ENCODE measurements around the gene CCR2. TPM values are rescaled to one million over a fixed set of nuclear protein-coding genes. Genes with fewer than 3 reads are reported as not detected.
"Not testable (repeated sequence)": the region's sequence is repeated elsewhere in the genome, so short reads cannot be mapped to it uniquely, and the experiment has no call there.

Gene CCR2
- total RNA-seq, 2 experiments from 2014 or later, result 52.5 to 53.0 TPM

DNA sequence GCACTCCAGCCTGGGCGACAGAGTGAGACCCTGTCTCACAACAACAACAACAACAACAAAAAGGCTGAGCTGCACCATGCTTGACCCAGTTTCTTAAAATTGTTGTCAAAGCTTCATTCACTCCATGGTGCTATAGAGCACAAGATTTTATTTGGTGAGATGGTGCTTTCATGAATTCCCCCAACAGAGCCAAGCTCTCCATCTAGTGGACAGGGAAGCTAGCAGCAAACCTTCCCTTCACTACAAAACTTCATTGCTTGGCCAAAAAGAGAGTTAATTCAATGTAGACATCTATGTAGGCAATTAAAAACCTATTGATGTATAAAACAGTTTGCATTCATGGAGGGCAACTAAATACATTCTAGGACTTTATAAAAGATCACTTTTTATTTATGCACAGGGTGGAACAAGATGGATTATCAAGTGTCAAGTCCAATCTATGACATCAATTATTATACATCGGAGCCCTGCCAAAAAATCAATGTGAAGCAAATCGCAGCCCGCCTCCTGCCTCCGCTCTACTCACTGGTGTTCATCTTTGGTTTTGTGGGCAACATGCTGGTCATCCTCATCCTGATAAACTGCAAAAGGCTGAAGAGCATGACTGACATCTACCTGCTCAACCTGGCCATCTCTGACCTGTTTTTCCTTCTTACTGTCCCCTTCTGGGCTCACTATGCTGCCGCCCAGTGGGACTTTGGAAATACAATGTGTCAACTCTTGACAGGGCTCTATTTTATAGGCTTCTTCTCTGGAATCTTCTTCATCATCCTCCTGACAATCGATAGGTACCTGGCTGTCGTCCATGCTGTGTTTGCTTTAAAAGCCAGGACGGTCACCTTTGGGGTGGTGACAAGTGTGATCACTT is 18.8 kb downstream of the CCR2 start:
- peak overlapping the region; percentile 70 for H3K4me3 Mint-ChIP-seq
- ATAC-seq (ENCODE audit: low read depth) (peak; percentile 51), DNase-seq (no peak)
- peaks cover 32% of the 10 kb centered on the region for H3K36me3 Mint-ChIP-seq
- peaks cover 77% of the 10 kb centered on the region for H3K4me1 Mint-ChIP-seq
- POLR2A ChIA-PET, result interaction anchor here (0.9 to 5.9 kb wide), 13 partner anchors 18 to 272 kb away, joined by 3 to 57 read pairs (median 5); partner anchors contain the start of genes CCR1 and CCR2
- peak overlapping the region; percentile 78 for H3K27ac Mint-ChIP-seq
- no peaks in the 10 kb centered on the region for H3K27me3 Mint-ChIP-seq
- no peaks in the 10 kb centered on the region for H3K9me3 Mint-ChIP-seq

DNA sequence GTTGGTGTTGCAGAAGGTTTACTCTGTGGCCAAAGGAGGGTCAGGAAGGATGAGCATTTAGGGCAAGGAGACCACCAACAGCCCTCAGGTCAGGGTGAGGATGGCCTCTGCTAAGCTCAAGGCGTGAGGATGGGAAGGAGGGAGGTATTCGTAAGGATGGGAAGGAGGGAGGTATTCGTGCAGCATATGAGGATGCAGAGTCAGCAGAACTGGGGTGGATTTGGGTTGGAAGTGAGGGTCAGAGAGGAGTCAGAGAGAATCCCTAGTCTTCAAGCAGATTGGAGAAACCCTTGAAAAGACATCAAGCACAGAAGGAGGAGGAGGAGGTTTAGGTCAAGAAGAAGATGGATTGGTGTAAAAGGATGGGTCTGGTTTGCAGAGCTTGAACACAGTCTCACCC is 20.8 kb downstream of the CCR2 start:
- ATAC-seq (ENCODE audit: low read depth), result no peak
- H3K36me3 Mint-ChIP-seq, result peaks cover 31% of the 10 kb centered on the region
- no peaks in the 10 kb centered on the region for H3K9me3 Mint-ChIP-seq
- no peak for DNase-seq
- POLR2A ChIA-PET, result interaction anchor here (0.6 to 2.3 kb wide), 3 partner anchors 9 to 161 kb away, joined by 3 to 7 read pairs (median 4); no protein-coding TSS in a partner anchor
- H3K27ac Mint-ChIP-seq, result peak overlapping the region; percentile 91
- H3K4me1 Mint-ChIP-seq, result peaks cover 63% of the 10 kb centered on the region
- no peaks in the 10 kb centered on the region for H3K27me3 Mint-ChIP-seq
- peak overlapping the region; percentile 74 for H3K4me3 Mint-ChIP-seq

DNA sequence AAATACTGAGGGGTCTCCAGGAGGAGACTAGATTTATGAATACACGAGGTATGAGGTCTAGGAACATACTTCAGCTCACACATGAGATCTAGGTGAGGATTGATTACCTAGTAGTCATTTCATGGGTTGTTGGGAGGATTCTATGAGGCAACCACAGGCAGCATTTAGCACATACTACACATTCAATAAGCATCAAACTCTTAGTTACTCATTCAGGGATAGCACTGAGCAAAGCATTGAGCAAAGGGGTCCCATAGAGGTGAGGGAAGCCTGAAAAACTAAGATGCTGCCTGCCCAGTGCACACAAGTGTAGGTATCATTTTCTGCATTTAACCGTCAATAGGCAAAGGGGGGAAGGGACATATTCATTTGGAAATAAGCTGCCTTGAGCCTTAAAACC is 21.3 kb downstream of the CCR2 start:
- H3K27ac Mint-ChIP-seq, result peak overlapping the region; percentile 91
- POLR2A ChIA-PET, result interaction anchor here (0.6 to 2.3 kb wide), 3 partner anchors 8 to 161 kb away, joined by 3 to 7 read pairs (median 4); no protein-coding TSS in a partner anchor

DNA sequence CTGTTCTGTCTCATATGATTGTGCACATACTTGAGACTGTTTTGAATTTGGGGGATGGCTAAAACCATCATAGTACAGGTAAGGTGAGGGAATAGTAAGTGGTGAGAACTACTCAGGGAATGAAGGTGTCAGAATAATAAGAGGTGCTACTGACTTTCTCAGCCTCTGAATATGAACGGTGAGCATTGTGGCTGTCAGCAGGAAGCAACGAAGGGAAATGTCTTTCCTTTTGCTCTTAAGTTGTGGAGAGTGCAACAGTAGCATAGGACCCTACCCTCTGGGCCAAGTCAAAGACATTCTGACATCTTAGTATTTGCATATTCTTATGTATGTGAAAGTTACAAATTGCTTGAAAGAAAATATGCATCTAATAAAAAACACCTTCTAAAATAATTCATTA is 21.9 kb downstream of the CCR2 start:
- ATAC-seq (ENCODE audit: low read depth), result peak; percentile 24
- peaks cover 62% of the 10 kb centered on the region for H3K4me1 Mint-ChIP-seq
- H3K27ac Mint-ChIP-seq, result peak overlapping the region; percentile 91
- H3K27me3 Mint-ChIP-seq, result no peaks in the 10 kb centered on the region
- peak overlapping the region; percentile 83 for H3K4me3 Mint-ChIP-seq
- H3K36me3 Mint-ChIP-seq, result peaks cover 32% of the 10 kb centered on the region
- no peaks in the 10 kb centered on the region for H3K9me3 Mint-ChIP-seq
- POLR2A ChIA-PET, result interaction anchor here (2.3 kb wide), 1 partner anchor 162 kb away, joined by 7 read pairs; no protein-coding TSS in a partner anchor
- DNase-seq, result no peak

More for the DNA sequence above, 21.3 kb downstream of the CCR2 start:
- H3K9me3 Mint-ChIP-seq, result no peaks in the 10 kb centered on the region
- peaks cover 62% of the 10 kb centered on the region for H3K4me1 Mint-ChIP-seq
- ATAC-seq (ENCODE audit: low read depth) (no peak), DNase-seq (no peak)
- H3K27me3 Mint-ChIP-seq, result no peaks in the 10 kb centered on the region
- H3K36me3 Mint-ChIP-seq, result peaks cover 31% of the 10 kb centered on the region
- peak overlapping the region; percentile 74 for H3K4me3 Mint-ChIP-seq

DNA sequence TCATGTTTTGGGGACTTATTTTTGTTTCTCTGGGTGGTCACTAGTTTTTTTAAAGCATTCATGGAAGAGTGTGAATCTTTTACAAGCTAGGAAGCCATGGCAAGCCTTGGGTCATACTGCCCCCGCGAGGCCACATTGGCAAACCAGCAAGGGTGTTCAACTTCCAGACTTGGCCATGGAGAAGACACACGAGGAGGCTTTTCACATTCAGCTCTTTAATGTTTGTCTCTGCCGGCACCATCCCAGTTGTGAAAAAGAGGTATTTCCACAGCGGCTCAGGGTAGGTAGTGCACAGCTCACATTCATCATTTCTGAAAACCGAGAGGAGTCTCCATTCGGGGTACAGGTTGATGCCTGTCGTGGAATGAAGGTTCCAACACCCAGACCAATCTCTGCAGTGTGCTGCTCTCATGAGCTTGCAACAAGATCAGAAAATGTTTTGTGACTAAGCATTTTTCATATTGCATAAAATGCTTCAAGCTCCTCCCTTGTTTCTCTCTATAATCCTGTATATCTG is 24.6 kb downstream of the CCR2 start:
- ATAC-seq (ENCODE audit: low read depth) (no peak), DNase-seq (peak; percentile 80)
- no peaks in the 10 kb centered on the region for H3K27me3 Mint-ChIP-seq
- peaks cover 58% of the 10 kb centered on the region for H3K4me1 Mint-ChIP-seq
- no peak overlapping the region for H3K4me3 Mint-ChIP-seq
- H3K27ac Mint-ChIP-seq, result no peak overlapping the region
- H3K9me3 Mint-ChIP-seq, result no peaks in the 10 kb centered on the region
- H3K36me3 Mint-ChIP-seq, result peaks cover 23% of the 10 kb centered on the region
- POLR2A ChIA-PET, result interaction anchor here (0.7 to 1.6 kb wide), 4 partner anchors 18 to 163 kb away, joined by 3 to 6 read pairs (median 5); partner anchors contain the start of genes CCR2, CCR5AS and CCRL2

DNA sequence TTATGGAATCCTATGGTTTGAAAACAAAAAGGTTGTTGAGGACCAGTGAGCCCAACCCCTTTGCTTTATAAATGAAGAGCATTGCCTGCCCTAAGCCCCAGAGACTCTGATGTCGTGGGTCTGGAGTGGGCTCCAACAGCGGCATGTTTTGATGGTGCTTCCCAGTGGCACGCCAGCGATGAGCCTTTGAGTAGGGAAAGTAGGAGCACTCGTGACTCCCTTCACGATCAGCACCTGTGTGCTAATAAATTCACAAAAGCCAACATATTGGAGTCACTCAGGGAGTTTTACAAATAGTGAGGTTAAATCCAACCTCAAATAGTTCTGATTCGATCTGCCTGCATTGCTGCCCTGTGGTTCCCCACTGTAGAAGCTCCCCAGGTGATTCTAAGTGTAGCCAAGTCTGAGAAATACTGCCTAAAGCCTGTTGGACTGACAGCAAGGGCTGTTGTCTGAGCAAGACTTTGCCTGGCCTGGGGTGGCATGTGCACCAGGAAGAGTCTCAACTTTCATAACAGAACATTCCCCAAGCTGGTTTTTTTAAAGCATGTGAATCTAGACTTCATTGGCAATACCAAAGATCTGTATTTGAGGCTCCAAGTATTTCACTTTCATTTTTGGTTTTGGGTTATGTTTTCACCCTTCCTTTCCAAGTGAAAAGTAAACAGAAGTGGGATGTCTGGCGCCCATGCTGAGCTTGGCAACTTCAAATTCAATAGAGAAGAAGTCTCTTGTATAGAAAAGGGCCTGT is 26.7 kb downstream of the CCR2 start:
- Mint-ChIP-seq H3K27me3 (no peaks in the 10 kb centered on the region), H3K9me3 (no peaks in the 10 kb centered on the region), H3K4me1 (peaks cover 56% of the 10 kb centered on the region), H3K36me3 (peaks cover 7% of the 10 kb centered on the region), H3K27ac (peak overlapping the region; percentile 87), H3K4me3 (peak overlapping the region; percentile 66)
- ATAC-seq (ENCODE audit: low read depth), result peak; percentile 28
- DNase-seq, result peak; percentile 42
- POLR2A ChIA-PET, result interaction anchor here (0.9 to 1.2 kb wide), 2 partner anchors 13 to 27 kb away, joined by 3 read pairs; partner anchors contain the start of genes CCR5AS and CCRL2

DNA sequence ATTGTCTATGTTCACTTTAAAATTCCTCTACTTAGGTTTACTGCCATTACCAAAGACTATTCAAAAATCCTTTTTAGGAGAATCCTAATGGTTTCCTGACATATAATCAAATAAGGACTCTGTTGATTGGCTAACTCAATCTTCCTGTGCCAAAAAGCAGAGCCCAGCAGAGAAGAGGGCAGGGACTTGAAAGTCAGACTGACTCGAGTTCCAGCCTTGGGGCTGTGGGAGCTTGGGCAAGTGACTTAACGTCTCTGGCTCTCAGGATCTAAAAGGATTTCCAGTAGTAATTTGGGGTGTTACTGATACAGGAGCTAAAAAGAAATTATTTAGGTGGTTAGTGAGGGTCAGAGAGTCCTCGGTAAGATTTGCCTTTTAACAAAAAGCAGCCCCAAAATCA is 27.7 kb downstream of the CCR2 start:
- Mint-ChIP-seq H3K4me1 (peaks cover 54% of the 10 kb centered on the region), H3K27me3 (no peaks in the 10 kb centered on the region), H3K9me3 (peaks cover 1% of the 10 kb centered on the region), H3K4me3 (no peak overlapping the region), H3K27ac (no peak overlapping the region), H3K36me3 (peaks cover 9% of the 10 kb centered on the region)
- POLR2A ChIA-PET, result interaction anchor here (0.5 to 5.2 kb wide), 2 partner anchors 27 to 84 kb away, joined by 3 to 30 read pairs; partner anchors contain the start of genes CCR5AS and CCRL2
- no peak for ATAC-seq (ENCODE audit: low read depth)
- no peak for DNase-seq

DNA sequence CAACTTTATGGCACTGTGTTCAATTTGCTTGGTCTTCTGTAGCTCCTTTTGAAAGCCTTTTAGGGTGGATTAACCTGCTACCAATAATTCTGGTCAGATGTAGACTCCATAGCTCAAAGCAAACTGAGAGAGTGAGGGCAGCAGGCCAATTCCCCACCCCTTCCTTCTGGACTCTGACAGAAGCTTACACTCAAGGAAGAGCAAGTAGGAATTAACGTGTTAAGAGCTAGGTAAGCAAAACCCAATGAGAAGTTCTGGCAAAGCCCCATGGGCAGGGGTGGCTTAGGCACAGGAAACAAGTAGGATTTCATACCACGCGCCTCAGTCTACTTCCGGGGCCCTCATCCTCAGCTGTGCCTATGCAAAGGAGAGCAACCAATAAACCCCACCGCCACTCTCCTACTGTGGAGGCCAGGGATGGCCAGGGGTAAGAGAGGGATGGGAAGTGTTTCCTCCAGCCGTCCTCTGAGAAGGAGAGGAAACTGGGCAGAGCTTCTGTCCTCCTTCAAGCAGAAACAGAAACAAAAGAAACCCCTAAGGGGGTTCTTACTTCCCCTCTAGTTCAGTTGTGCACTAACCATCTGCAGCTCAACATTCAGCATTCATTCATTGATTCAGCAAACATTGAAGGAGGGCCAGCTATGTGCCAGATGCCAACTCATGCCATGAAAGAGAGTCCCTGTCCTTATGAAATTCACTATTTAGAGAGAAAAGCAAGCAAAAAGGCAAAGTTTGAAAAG is 29.5 kb downstream of the CCR2 start:
- H3K36me3 Mint-ChIP-seq, result peaks cover 7% of the 10 kb centered on the region
- POLR2A ChIA-PET, result interaction anchor here (1.3 to 5.2 kb wide), 6 partner anchors 9 to 170 kb away, joined by 4 to 30 read pairs (median 5); partner anchors contain the start of genes CCR5, CCR5AS and CCRL2
- H3K27me3 Mint-ChIP-seq, result no peaks in the 10 kb centered on the region
- H3K4me1 Mint-ChIP-seq, result peaks cover 46% of the 10 kb centered on the region
- H3K4me3 Mint-ChIP-seq, result peak overlapping the region; percentile 55
- peak overlapping the region; percentile 87 for H3K27ac Mint-ChIP-seq
- peaks cover 1% of the 10 kb centered on the region for H3K9me3 Mint-ChIP-seq
- DNase-seq, result peak; percentile 44
- ATAC-seq (ENCODE audit: low read depth), result peak; percentile 42

DNA sequence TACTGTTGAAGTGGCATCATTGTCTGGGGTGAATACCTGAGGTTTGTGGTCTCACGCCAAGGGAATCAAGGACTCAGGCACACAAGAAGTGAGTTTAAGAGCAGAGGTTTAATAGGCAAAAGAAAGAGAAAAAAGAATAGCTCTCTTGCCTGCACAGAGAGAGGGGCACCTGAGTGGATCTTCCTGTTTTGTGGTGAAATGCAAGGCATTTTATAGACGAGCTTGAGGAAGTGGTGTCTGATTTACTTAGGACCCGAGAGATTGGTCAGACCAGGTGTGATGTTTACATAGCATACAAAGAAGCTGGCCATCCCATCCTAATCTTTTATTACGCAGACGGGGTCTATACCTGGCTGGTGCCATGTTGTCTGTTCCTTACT is 30.0 kb downstream of the CCR2 start:
- ATAC-seq (ENCODE audit: low read depth), result peak; percentile 38
- peak overlapping the region; percentile 55 for H3K4me3 Mint-ChIP-seq
- POLR2A ChIA-PET, result interaction anchor here (1.3 to 5.2 kb wide), 6 partner anchors 9 to 171 kb away, joined by 4 to 30 read pairs (median 5); partner anchors contain the start of genes CCR5, CCR5AS and CCRL2

DNA sequence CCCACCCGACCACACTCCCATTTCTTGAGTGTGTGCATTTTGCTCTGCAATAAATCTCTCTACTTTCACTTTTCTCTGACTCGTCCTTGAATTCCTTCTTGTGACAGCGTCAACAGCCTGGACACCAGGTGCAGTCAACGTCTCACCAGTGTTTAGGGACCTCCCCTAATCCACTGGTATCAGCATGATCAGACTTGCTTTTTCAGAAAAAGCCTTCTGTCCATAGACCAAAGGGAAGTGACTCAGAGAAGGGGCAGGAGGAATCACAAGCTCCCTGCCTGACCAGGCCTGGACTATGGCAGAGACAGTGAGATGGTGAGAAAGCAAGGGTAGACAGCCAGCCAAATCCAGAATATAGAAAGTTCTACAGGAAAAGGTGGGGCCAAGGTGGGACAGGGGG is 32.3 kb downstream of the CCR2 start:
- H3K4me3 Mint-ChIP-seq, result peak overlapping the region; percentile 58

More for the DNA sequence above, 30.0 kb downstream of the CCR2 start:
- DNase-seq, result no peak
- H3K27me3 Mint-ChIP-seq, result no peaks in the 10 kb centered on the region
- H3K36me3 Mint-ChIP-seq, result peaks cover 7% of the 10 kb centered on the region
- peaks cover 1% of the 10 kb centered on the region for H3K9me3 Mint-ChIP-seq
- peaks cover 45% of the 10 kb centered on the region for H3K4me1 Mint-ChIP-seq
- H3K27ac Mint-ChIP-seq, result peak overlapping the region; percentile 87

DNA sequence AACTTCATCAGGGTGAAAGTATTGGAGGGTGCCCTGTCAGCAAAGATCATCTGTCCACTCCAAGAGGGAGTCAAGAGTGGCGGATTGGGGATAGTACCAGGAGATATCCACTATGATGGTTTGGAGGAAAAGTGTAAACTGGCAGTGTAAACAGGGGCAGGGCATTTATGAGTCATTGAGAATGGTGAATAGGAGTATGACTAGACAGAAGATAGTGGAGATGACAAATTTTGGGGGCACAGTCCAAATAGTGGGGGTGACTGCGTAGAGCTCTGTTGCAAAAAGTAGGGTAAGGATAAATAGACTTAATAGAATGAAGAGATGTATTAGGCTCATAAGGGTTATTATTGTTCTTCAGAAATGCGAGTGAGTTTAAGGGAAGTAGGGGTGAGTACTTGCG is 34.9 kb downstream of the CCR2 start:
- H3K27me3 Mint-ChIP-seq; POLR2A ChIA-PET; H3K27ac Mint-ChIP-seq; H3K36me3 Mint-ChIP-seq; H3K4me3 Mint-ChIP-seq; ATAC-seq (ENCODE audit: low read depth); DNase-seq; H3K9me3 Mint-ChIP-seq: not testable (repeated sequence)
- peaks cover 21% of the 10 kb centered on the region for H3K4me1 Mint-ChIP-seq

More for the DNA sequence above, 32.3 kb downstream of the CCR2 start:
- peaks cover 1% of the 10 kb centered on the region for H3K9me3 Mint-ChIP-seq
- H3K27me3 Mint-ChIP-seq, result no peaks in the 10 kb centered on the region
- peaks cover 31% of the 10 kb centered on the region for H3K4me1 Mint-ChIP-seq
- no peak for DNase-seq
- peak; percentile 48 for ATAC-seq (ENCODE audit: low read depth)
- peak overlapping the region; percentile 66 for H3K27ac Mint-ChIP-seq
- H3K36me3 Mint-ChIP-seq, result peaks cover 4% of the 10 kb centered on the region
- POLR2A ChIA-PET, result interaction anchor here (5.2 kb wide), 1 partner anchor 22 kb away, joined by 30 read pairs; the partner anchor contains the start of genes CCR5AS and CCRL2

DNA sequence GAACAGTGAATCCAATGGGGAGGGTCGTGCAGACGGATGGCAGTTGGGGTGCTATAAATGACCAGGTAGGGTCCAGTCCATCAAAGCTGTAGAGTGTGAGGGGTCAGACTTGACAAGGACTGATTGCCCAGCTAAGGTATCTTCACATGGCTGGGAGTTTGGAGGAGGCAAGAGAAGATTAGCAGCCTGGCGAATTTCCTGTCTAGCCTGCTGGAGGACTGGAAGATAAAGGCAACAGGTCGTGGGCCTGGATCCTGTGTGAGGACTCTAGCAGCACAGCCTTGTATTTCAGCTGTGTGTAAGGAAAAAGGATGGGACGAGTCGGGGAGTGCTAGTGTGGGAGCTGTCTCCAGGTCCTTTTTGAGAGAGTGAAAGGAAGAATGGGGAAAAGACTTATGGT is 35.4 kb downstream of the CCR2 start:
- no peak overlapping the region for H3K27ac Mint-ChIP-seq
- H3K9me3 Mint-ChIP-seq, result peaks cover 1% of the 10 kb centered on the region
- DNase-seq, result no peak
- peaks cover 20% of the 10 kb centered on the region for H3K4me1 Mint-ChIP-seq
- no peak for ATAC-seq (ENCODE audit: low read depth)
- POLR2A ChIA-PET, result no interaction called here
- no peaks in the 10 kb centered on the region for H3K27me3 Mint-ChIP-seq
- H3K4me3 Mint-ChIP-seq, result no peak overlapping the region
- peaks cover 4% of the 10 kb centered on the region for H3K36me3 Mint-ChIP-seq
